GM23248 (cell line): ENCODE measurements around the gene ABL2.

Source experiments
- EZH2 ChIP-seq: fragments of 200-600 bp; sonication (generic); IDR thresholded peaks from 2 replicates; pipeline ENCODE4 v1.6.1; 2018; ENCODE audit warnings: antibody characterized with exemption, mild to moderate bottlenecking; ENCODE audit not compliant: insufficient read depth, poor library complexity, severe bottlenecking
- EZH2phosphoT487 ChIP-seq: fragments of 200-600 bp; sonication (generic); IDR thresholded peaks from 2 replicates; pipeline ENCODE4 v1.6.1; 2018; ENCODE audit warnings: antibody characterized with exemption, moderate library complexity, mild to moderate bottlenecking, low read depth; ENCODE audit not compliant: insufficient read depth

GRCh38 chr1:179177182-179177581 is 52.3 kb downstream of the ABL2 start:
- TF ChIP-seq EZH2phosphoT487 (no peak), EZH2 (no peak)
